Endodermal cell (in vitro differentiated cells): ENCODE results near the gene ZNF667. TPM values are rescaled to one million over a fixed set of nuclear protein-coding genes. Genes with fewer than 3 reads are reported as not detected.

Experiments
- DNase-seq: peaks from one replicate; pipeline ENCODE4 v3.0.0-alpha.2; 2017
- H3K27ac ChIP-seq: 2 replicates; pipeline ENCODE4 v1.5.1; 2013; ENCODE audit warnings: mild to moderate bottlenecking, low read depth, low read length, moderate library complexity
- H3K27me3 ChIP-seq: 2 replicates; pipeline ENCODE4 v1.6.1; 2013; ENCODE audit warnings: mild to moderate bottlenecking, low read length, moderate library complexity; ENCODE audit not compliant: insufficient read depth, control insufficient read depth, poor library complexity, severe bottlenecking
- H3K36me3 ChIP-seq: 2 replicates; pipeline ENCODE4 v1.7.0; 2013; ENCODE audit warnings: mild to moderate bottlenecking, low read length, moderate library complexity; ENCODE audit not compliant: control insufficient read depth, insufficient read depth
- H3K4me1 ChIP-seq: one replicate; pipeline ENCODE4 v1.7.0; 2013; ENCODE audit warnings: low read length; ENCODE audit not compliant: control insufficient read depth, insufficient read depth
- H3K4me3 ChIP-seq: 2 replicates; pipeline ENCODE4 v1.5.1; 2013; ENCODE audit warnings: mild to moderate bottlenecking, low read length, moderate library complexity
- H3K9ac ChIP-seq: 2 replicates; pipeline ENCODE4 v1.6.1; 2013; ENCODE audit warnings: mild to moderate bottlenecking, low read length, moderate library complexity; ENCODE audit not compliant: poor library complexity, severe bottlenecking; ENCODE audit errors: extremely low read depth
- H3K9me3 ChIP-seq: 2 replicates; pipeline ENCODE4 v1.6.1; 2013; ENCODE audit warnings: mild to moderate bottlenecking, low read length, moderate library complexity; ENCODE audit not compliant: control insufficient read depth
- H3K27ac Mint-ChIP-seq: 2 replicates; pipeline ENCODE4 v1.8.0; 2020; ENCODE audit warnings: mixed read lengths
- H3K27me3 Mint-ChIP-seq: 2 replicates; pipeline ENCODE4 v1.8.0; 2021; ENCODE audit warnings: mild to moderate bottlenecking, mixed read lengths; ENCODE audit not compliant: insufficient read depth
- H3K36me3 Mint-ChIP-seq: 2 replicates; pipeline ENCODE4 v1.8.0; 2020; ENCODE audit warnings: low read depth, mixed read lengths
- H3K4me1 Mint-ChIP-seq: 2 replicates; pipeline ENCODE4 v1.8.0; 2020; ENCODE audit warnings: mixed read lengths
- H3K4me3 Mint-ChIP-seq: 2 replicates; pipeline ENCODE4 v1.8.0; 2020; ENCODE audit warnings: mild to moderate bottlenecking, moderate library complexity, mixed read lengths
- H3K9me3 Mint-ChIP-seq: 2 replicates; pipeline ENCODE4 v1.8.0; 2020; ENCODE audit warnings: mild to moderate bottlenecking, mixed read lengths
- CTCF ChIP-seq: fragments of 200-600 bp; sonication (generic); conservative IDR thresholded peaks from 2 replicates; pipeline ENCODE4 v1.5.0; 2021; ENCODE audit warnings: antibody characterized with exemption, mild to moderate bottlenecking
- WGBS, 2 experiments: methylation state at CpG; one replicate each; pipeline versions ENCODE4 v1.1.5 to v1.1.7; 2013; ENCODE audit warnings: missing lambda C conversion rate in 2 of 2, mixed read lengths in 1 of 2; ENCODE audit not compliant: insufficient coverage in 1 of 2, insufficient read length in 1 of 2; 5-methylcytosine and 5-hydroxymethylcytosine counted together
- total RNA-seq, 2 donors: library from RNA; stranded (reverse); fragmentation: NEBNext Ultra II Directional in 1 of 2; extraction: Animal tissue kit (Norgen Biotek cat#: 25700) in 1 of 2; gene quantifications; 2 replicates in 1 of 2; 3 replicates in 1 of 2; pipeline ENCODE4 v1.2.1, GENCODE V29; 2021

Gene ZNF667
- total RNA-seq, 2 donors from 2014 or later = 0.07 to 10.7 TPM

GRCh38 chr19:56393119-56394012 lies 83.8 kb downstream of the ZNF667 start, which contains the start of gene ZNF582:
Gene ZNF582 (minus strand): TSS chr19:56393534. CDS start chr19:56391752, 1,782 bp downstream.
- H3K4me3 ChIP-seq = peak within 1 kb of the TSS; percentile 90
- TF ChIP-seq CTCF = peak; percentile 88
- Mint-ChIP-seq H3K9me3 (peaks cover 46% of the 10 kb centered on the region), H3K4me1 (peaks cover 2% of the 10 kb centered on the region), H3K4me3 (peak within 1 kb of the TSS; percentile 82), H3K36me3 (peaks cover 75% of the 10 kb centered on the region), H3K27ac (peak within 1 kb of the TSS; percentile 93), H3K27me3 (peaks cover 2% of the 10 kb centered on the region)
- DNase-seq = peak; percentile 97
- WGBS, 2 experiments = 10 to 22% methylated on average over 27 to 73 of the region's 73 CpGs
- H3K4me1 ChIP-seq = no peaks in the 10 kb centered on the region
- H3K27ac ChIP-seq = peak within 1 kb of the TSS; percentile 96
- peaks cover 23% of the 10 kb centered on the region for H3K36me3 ChIP-seq
- H3K27me3 ChIP-seq = no peaks in the 10 kb centered on the region
- peaks cover 45% of the 10 kb centered on the region for H3K9me3 ChIP-seq
- peak within 1 kb of the TSS; percentile 87 for H3K9ac ChIP-seq

Other genes starting within 250 kb of the ZNF667 start
- gene EDDM13, start 204.6 kb downstream of the ZNF667 start, total RNA-seq = not detected
- 10 to 100 TPM; 11.9 to 20.8 TPM for gene ZSCAN5A, start 162.5 kb downstream of the ZNF667 start, total RNA-seq
- 1 to 10 TPM; 6.4 to 6.8 TPM for gene ZNF582, start 83.8 kb downstream of the ZNF667 start, total RNA-seq
- 1 to 10 TPM; 4.0 to 5.5 TPM for gene ZNF583, start 73.0 kb downstream of the ZNF667 start, total RNA-seq
- gene ZNF471, start 30.5 kb upstream of the ZNF667 start, total RNA-seq = 1 to 10 TPM in 1 of 2 donors, under 1 TPM in 1; 0.07 to 3.8 TPM
- 1 to 10 TPM; 4.8 to 6.8 TPM for gene ZFP28, start 61.6 kb upstream of the ZNF667 start, total RNA-seq
- gene ZNF470, start 90.1 kb upstream of the ZNF667 start, total RNA-seq = 1 to 10 TPM; 6.7 to 8.1 TPM
- gene ZNF71, start 118.0 kb upstream of the ZNF667 start, total RNA-seq = 1 to 10 TPM; 8.8 to 9.1 TPM
- under 1 TPM; 0.35 to 0.64 TPM for gene SMIM17, start 165.8 kb upstream of the ZNF667 start, total RNA-seq
- under 1 TPM; 0.13 to 0.42 TPM for gene ZNF835, start 194.4 kb upstream of the ZNF667 start, total RNA-seq